GM19328 (cell line): ENCODE measurements around the gene ANKRD6.

Experiments used
- ATAC-seq: cut with Tn5 transposase; IDR thresholded peaks from one replicate; pipeline ENCODE4 v1.9.1; 2021; ENCODE audit warnings: mild to moderate bottlenecking, moderate library complexity; ENCODE audit not compliant: unreplicated experiment

ANKRD6 gene

GRCh38 chr6:89464295-89464694, 31.3 kb downstream of the ANKRD6 start:
- no peak for ATAC-seq

DNA sequence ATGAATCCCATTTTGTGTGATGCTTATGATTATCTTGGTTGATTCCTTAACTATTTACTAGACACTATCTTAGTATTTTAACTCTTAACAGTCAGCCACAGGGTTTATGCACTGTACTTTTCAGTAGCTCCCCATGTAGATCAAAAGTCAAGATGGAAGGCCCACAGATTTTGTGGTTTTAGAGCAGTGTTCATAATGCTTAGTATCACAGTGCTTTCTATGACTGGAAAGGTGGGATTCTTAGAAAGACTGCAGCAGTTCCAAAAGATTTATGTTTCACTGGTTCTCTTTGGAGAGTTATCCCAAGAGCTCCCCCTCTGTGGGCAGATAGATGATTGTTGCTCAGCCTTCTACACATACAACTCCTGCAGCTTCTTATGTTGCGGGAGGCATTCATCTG, 34.5 kb downstream of the ANKRD6 start:
- no peak for ATAC-seq

DNA sequence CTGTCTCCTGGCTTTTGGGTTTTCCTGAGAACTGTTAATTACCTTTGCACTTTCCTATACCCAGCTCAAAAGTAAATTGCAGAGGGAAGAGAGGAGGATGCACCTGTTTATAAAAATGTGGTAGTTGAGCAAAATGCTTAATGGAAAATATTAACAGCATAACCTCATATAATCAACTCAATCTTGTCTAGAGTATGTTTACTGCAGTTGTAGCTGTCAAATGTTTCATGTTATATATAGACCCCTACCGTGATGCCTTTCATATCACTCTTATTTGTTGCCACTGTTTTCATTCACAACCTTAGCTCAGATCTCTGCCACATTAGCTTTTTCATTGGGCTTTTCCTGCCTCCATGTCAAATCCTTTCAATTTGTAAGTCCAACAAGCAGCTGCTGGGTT, 36.0 kb downstream of the ANKRD6 start:
- ATAC-seq, result no peak

GRCh38 chr6:89471287-89471867, 38.4 kb downstream of the ANKRD6 start:
- no peak for ATAC-seq

DNA sequence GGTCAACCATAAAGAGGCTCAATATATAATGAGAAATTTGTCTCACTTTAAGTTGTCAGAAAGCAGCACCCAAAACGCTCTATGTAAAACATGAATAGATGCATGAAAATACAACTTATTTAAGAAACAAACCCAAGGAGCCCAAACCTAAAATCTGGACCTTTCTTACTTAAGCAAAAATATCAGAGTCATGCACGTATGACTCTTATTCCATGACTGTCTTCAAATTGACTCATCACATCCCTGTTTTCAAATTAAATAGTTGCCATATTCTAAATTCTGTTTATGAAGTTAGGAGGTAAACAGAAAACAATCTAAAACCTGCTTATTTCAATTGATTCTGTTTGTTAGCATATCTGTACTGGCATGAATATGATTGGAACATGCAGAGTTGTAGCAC, 42.1 kb downstream of the ANKRD6 start:
- no peak for ATAC-seq

DNA sequence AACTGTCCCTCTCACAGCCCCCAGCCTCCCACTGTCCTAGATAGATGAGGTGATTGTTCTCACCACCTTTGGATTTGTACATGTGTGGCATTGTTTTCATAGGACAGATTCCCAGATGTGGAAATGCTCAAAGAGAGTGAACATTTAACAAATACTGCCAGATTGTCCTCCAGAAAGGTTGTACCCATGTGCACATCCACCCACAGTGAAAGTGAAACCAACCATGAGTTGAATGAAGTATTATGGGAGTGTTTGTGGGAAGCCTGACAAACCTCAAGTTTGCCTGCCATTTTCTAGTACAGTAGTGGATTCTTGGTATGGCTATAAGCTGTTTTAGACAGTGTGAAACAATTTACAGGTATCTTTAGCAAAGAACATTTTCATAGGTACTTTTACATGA, 42.7 kb downstream of the ANKRD6 start:
- peak; percentile 64 for ATAC-seq

- no peak for ATAC-seq
Measured at GRCh38 chr6:89479897-89480296, 46.9 kb downstream of the ANKRD6 start.

GRCh38 chr6:89481695-89482094, 48.7 kb downstream of the ANKRD6 start:
- no peak for ATAC-seq

DNA sequence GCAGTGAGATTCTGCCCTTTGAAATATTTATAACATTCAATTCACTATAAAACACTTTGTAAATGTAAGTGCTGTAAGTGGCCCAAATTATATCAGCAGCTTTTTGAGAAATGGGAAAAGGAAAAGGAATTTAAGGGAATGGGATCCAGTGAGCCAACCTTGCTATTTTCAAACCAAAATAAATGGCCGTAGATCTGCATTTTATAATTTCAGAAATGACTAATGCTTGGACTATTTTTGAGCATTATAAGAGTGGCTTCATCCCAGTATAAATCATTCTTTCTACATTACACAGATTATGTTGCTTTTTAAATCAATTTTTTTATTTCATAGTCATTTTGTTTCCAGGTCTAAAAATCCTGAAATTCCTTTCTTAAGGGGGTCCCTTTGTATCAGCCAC, 49.2 kb downstream of the ANKRD6 start:
- no peak for ATAC-seq

- no peak for ATAC-seq
Measured at GRCh38 chr6:89483111-89483720, 50.3 kb downstream of the ANKRD6 start.

- ATAC-seq, result no peak
Measured at GRCh38 chr6:89485320-89485719, 52.4 kb downstream of the ANKRD6 start.

- no peak for ATAC-seq
Measured at GRCh38 chr6:89487864-89488263, 54.9 kb downstream of the ANKRD6 start.

- ATAC-seq, result no peak
Measured at GRCh38 chr6:89488438-89488837, 55.5 kb downstream of the ANKRD6 start.

DNA sequence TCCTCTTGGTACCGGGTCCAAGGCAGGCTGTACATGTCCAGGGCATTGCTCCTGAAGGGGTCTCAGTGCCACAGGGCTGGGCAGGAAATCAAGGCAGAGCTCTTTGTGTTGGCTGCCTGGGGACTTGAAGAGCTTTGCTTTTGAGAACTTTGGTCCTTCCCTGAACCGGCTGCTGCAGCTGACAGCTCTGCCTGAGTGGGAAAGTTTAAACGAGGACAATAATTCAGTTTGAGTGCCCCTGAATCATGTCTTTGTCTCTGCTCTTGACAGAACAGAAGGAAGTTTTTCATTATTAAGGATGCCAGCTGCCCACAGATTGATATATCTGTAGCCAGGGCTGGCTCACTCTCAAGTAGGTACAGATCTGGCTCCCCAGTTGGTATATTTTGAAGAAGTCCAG, 56.1 kb downstream of the ANKRD6 start:
- no peak for ATAC-seq

- ATAC-seq, result no peak
Measured at GRCh38 chr6:89492025-89492640, 59.2 kb downstream of the ANKRD6 start.

- no peak for ATAC-seq
Measured at GRCh38 chr6:89494131-89494793, 61.3 kb downstream of the ANKRD6 start.

- no peak for ATAC-seq
Measured at GRCh38 chr6:89495961-89496535, 63.1 kb downstream of the ANKRD6 start.

DNA sequence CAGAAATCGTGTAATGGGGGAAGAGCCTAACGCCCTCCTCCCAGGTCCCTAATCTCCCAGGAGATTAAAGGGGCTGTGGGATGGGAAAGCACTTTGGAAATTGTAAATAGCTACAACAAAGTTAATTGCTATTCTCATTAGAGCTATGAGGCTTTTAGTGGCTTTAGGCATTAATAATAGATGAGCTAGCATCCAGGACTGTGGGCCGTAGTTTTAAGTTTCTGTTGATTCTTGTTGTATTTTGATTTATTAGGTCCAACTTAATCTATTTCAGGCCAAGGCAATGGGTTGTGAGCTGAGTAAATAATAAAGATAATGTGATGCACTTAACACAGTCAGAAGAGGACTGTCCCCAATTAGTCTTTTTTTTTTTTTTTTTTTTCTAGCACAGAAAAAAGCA, 67.7 kb downstream of the ANKRD6 start:
- ATAC-seq, result no peak

DNA sequence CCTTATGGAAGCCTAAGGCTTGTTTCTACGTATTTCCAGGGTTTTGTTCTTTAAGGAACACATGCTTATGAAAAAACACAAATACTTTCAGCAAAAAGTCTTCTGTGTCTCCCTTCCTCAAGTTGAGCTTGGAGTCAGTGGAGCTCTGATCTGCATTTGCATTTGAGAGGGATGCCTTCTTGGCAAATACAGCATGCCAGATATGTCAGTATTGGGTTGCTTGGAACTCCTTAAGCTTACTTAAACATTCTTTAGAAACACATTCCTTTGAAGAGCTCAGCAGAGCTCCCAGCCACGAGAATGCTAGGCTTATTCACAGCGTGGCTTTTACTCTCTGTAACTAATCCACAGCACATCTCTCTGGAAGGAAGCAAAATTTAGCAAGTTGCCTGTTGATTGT, 68.3 kb downstream of the ANKRD6 start:
- no peak for ATAC-seq

DNA sequence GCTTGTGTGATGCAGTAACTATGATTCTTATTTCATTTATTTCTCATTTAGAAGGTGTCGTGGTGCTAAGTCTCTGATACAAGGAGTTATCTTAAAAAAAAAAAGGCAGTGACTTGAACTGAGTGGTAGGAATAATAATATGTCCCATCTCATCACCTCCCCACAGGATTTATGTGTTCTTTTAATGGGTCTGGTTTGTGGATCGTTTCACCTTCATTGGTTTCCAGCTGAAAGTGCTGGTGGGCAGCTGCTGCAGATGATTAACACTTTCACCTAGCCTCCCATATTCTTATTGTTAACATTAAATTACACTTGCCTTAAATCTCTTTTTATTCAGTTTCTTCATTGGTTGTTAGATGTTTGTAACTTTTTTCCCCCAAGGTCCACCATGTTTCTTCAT, 68.8 kb downstream of the ANKRD6 start:
- ATAC-seq, result no peak

DNA sequence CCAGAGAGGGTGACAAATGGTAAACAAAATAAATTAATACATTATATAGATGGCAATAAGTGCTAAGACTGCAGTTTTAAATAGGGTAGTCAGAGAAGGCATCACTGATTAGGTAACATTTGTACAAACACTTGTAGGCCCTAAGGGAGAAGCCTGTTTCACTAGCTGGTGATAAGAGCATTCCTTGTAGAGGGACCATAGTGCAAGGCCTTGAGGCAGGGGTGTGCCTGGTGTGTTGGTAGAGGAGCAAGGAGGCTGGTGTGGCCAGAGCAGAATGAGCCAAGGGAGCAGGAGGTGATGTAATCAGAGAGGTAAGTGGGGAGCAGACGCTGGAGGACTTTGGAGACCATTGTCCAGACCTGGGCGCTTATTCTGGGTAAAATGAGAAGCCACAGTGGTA, 70.7 kb downstream of the ANKRD6 start:
- ATAC-seq, result no peak

GRCh38 chr6:89505847-89506246, 72.9 kb downstream of the ANKRD6 start:
- no peak for ATAC-seq
